Stomach (tissue), 9 donors: Measurements from ENCODE around the gene FRY. TPM values are rescaled to one million over a fixed set of nuclear protein-coding genes. Genes with fewer than 3 reads are reported as not detected.

Experiments
- DNase-seq, 2 donors: peaks; one replicate each; pipeline versions ENCODE4 v3.0.0 to v3.0.0-alpha.2; 2013 to 2019
- H3K27ac ChIP-seq, 5 donors: fragments of 200-600 bp in 4 of 5; sonication (generic) in 4 of 5; one replicate each; pipeline ENCODE4 v1.5.1; 2013 to 2019; ENCODE audit warnings: mild to moderate bottlenecking in 1 of 5, moderate library complexity in 1 of 5
- H3K27me3 ChIP-seq, 3 donors: fragments of 200-600 bp; sonication (generic); one replicate each; pipeline ENCODE4 v1.5.1; 2017 to 2019; ENCODE audit warnings: mixed run types in 1 of 3
- H3K36me3 ChIP-seq, 4 donors: fragments of 200-600 bp; sonication (generic); 1 replicate in 3 of 4; 2 replicates in 1 of 4; pipeline ENCODE4 v1.5.1; 2016 to 2019
- H3K4me1 ChIP-seq, 4 donors: fragments of 200-600 bp; sonication (generic); one replicate each; pipeline ENCODE4 v1.5.1; 2016 to 2019
- H3K4me3 ChIP-seq, 4 donors: fragments of 200-600 bp; sonication (generic) in 3 of 4; one replicate each; pipeline ENCODE4 v1.5.1; 2016 to 2019; ENCODE audit warnings: mild to moderate bottlenecking in 1 of 4
- H3K9me3 ChIP-seq, 4 donors: fragments of 200-600 bp; sonication (generic); one replicate each; pipeline ENCODE4 v1.5.1; 2016 to 2019
- EP300 ChIP-seq: sonication (generic); formaldehyde crosslinking; IDR thresholded peaks from one replicate; pipeline ENCODE4 v1.6.1; 2017; ENCODE audit warnings: antibody characterized with exemption
- POLR2A ChIP-seq, 4 donors: fragments of 450-650 bp; IDR thresholded peaks; one replicate each; pipeline ENCODE4 v1.6.1; 2016; ENCODE audit warnings: antibody characterized with exemption in 4 of 4, control low read depth in 2 of 4, mild to moderate bottlenecking in 1 of 4, moderate library complexity in 1 of 4
- POLR2AphosphoS5 ChIP-seq, 3 donors: sonication (generic); formaldehyde crosslinking; IDR thresholded peaks; one replicate each; pipeline ENCODE4 v1.6.1; 2016; ENCODE audit warnings: antibody characterized with exemption in 3 of 3
- WGBS, 5 donors: extraction: QIAGEN DNeasy Blood & Tissue Kit in 3 of 5; methylation state at CpG; one replicate each; pipeline versions ENCODE4 v1.1.5 to v1.1.7; 2013 to 2018; 5-methylcytosine and 5-hydroxymethylcytosine counted together
- intact Hi-C: fragments of 100-400 bp; cut with DNase I; formaldehyde crosslinking; loops from one replicate; pipeline ENCODE4 v1.15.1; 2023; ENCODE audit warnings: low total_unique reads
- polyA plus RNA-seq, 3 donors: library from polyadenylated mRNA; stranded (reverse); fragments of 200-250 nt; gene quantifications; one replicate each; pipeline ENCODE4 v1.2.3, GENCODE V29; 2013
- total RNA-seq, 5 donors: library from RNA; depleted of rRNA; stranded (reverse); fragments of >200 nt; gene quantifications; one replicate each; pipeline versions ENCODE4 v1.1.0 to v1.2.3, GENCODE V29; 2014 to 2016
- TF ChIP-seq, protein P1 (sequence below), 7 experiments: fragments of 450-650 bp in 4 of 7; fragments of 200-600 bp in 3 of 7; sonication (generic) in 3 of 7; IDR thresholded peaks; one replicate each; pipeline ENCODE4 v1.5.1; 2016 to 2019; ENCODE audit warnings: antibody characterized with exemption in 7 of 7, control low read depth in 2 of 7, mild to moderate bottlenecking in 1 of 7
- donor health status: healthy with polysubstance abuse.
- donor health status: Bipolar disorder and iron deficiency.
- donor health status: healthy.

Gene FRY
- total and polyA plus RNA-seq, 8 donors, result 3.5 to 97.1 (median 16.4) TPM

DNA sequence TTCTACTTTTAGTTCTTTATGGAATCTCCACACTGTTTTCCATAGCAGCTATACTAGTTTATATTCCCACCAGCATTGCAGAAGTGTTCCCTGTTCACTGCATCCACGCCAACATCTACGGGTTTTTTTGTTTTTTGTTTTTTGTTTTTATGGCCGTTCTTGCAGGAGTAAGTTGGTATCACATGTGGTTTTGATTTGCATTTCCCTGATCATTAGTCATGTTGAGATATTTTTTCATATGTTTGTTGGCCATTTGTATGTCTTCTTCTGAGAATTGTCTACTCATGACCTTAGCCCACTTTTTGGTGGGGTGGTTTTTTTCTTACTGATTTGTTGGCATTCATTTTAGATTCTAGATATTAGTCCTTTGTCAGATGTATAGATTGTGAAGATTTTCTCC, 89.7 kb downstream of the FRY start:
- H3K27ac ChIP-seq, result no peak overlapping the region
- H3K4me3 ChIP-seq, result no peak overlapping the region
- peaks cover 0 to 10% (median 0%) of the 10 kb centered on the region in 4 donors for H3K4me1 ChIP-seq
- H3K27me3 ChIP-seq, result no peaks in the 10 kb centered on the region
- no peak for TF ChIP-seq POLR2A (IDR thresholded peaks at IDR 0.05)
- TF ChIP-seq, protein P1, sequence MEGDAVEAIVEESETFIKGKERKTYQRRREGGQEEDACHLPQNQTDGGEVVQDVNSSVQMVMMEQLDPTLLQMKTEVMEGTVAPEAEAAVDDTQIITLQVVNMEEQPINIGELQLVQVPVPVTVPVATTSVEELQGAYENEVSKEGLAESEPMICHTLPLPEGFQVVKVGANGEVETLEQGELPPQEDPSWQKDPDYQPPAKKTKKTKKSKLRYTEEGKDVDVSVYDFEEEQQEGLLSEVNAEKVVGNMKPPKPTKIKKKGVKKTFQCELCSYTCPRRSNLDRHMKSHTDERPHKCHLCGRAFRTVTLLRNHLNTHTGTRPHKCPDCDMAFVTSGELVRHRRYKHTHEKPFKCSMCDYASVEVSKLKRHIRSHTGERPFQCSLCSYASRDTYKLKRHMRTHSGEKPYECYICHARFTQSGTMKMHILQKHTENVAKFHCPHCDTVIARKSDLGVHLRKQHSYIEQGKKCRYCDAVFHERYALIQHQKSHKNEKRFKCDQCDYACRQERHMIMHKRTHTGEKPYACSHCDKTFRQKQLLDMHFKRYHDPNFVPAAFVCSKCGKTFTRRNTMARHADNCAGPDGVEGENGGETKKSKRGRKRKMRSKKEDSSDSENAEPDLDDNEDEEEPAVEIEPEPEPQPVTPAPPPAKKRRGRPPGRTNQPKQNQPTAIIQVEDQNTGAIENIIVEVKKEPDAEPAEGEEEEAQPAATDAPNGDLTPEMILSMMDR (IDR thresholded peaks at IDR 0.05), result no peak
- no peak for TF ChIP-seq POLR2AphosphoS5 (IDR thresholded peaks at IDR 0.05)
- no peak for TF ChIP-seq EP300
- DNase-seq, result no peak
- peaks cover 0 to 7% (median 4%) of the 10 kb centered on the region in 4 donors for H3K36me3 ChIP-seq
- WGBS, 5 donors, result 73 to 95% (median 92%) methylated on average over 3 of the region's 3 CpGs
- intact Hi-C loops, result no loop called here
- peaks cover 0 to 11% (median 0%) of the 10 kb centered on the region in 4 donors for H3K9me3 ChIP-seq

DNA sequence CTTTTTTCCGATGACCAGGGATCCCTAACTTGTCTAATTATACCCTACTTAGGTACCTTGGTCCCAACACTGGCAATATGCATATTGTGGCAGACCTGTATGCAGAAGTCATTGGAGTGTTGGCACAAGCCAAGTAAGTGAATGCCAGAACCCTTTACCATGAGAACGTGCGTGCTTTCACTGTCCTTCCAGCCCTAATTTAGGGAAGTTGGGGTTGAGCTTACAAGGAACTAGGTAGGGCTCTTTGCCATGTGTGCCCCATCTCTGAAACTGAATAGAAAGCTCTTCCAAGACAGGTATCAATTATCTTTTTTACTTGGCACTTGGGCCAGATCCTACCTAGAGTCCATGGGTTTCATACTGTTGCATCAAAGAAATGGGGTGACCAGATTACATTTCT, 93.2 kb downstream of the FRY start:
- Histone ChIP-seq H3K27me3 (no peaks in the 10 kb centered on the region), H3K27ac (peak overlapping the region in 3 of 5 donors; percentile 9 to 36 (median 32)), H3K4me1 (no peaks in the 10 kb centered on the region), H3K9me3 (peaks cover 0 to 11% (median 0%) of the 10 kb centered on the region in 4 donors), H3K36me3 (peaks cover 0 to 7% (median 4%) of the 10 kb centered on the region in 4 donors), H3K4me3 (no peak overlapping the region)
- WGBS, 5 donors, result 81 to 96% (median 90%) methylated on average over 3 of the region's 3 CpGs
- intact Hi-C loops, result no loop called here
- no peak for DNase-seq
- TF ChIP-seq POLR2AphosphoS5 (IDR thresholded peaks at IDR 0.05), result no peak
- TF ChIP-seq EP300, result no peak
- no peak for TF ChIP-seq POLR2A (IDR thresholded peaks at IDR 0.05)
- TF ChIP-seq, protein P1 (IDR thresholded peaks at IDR 0.05), result no peak

DNA sequence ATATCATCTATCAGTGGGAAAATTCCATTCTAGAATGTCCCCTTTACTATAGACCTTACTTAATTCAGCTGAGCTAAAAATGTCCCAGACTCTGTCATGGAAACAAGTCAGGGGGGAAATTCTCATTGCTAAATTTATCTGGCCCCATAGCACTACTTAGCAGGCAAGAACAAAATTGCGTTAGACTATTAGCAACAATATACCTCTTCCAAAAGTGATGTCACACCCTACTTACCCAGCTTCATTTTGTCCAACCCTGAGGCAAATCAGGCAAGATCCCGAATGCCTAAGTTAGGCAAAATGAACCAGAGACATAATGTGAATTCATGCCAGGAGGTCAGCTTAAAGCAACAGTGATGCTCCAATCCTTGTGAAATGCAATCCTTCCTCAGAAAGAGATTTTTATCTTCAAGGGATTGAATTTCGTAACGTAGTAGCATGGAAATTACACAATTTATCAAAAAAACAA, 93.7 kb downstream of the FRY start:
- 53 to 84% (median 78%) methylated on average over 4 of the region's 4 CpGs for WGBS, 5 donors

DNA sequence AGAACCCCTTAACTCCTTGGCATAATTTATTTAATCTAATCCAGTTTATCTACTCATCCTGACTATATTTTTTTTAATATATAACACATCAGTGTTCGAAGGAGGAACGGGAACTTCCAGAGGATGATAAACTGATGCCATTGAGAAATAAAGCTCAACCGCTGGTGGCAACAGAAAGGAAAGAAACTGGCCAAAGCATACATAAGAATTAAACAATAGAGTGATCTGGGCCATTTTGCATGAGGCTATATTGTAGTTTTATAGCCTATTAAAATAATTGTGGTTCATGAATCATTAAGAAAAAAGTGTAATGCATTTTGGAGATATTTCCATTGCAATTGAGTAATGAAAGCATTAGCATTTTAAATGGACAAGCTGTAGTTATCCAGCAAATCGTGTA, 94.2 kb downstream of the FRY start:
- H3K36me3 ChIP-seq, result peaks cover 0 to 7% (median 4%) of the 10 kb centered on the region in 4 donors
- no peaks in the 10 kb centered on the region for H3K4me1 ChIP-seq
- no peak overlapping the region for H3K4me3 ChIP-seq
- TF ChIP-seq, protein P1 (IDR thresholded peaks at IDR 0.05), result no peak
- TF ChIP-seq EP300, result no peak
- no peak for TF ChIP-seq POLR2AphosphoS5 (IDR thresholded peaks at IDR 0.05)
- TF ChIP-seq POLR2A (IDR thresholded peaks at IDR 0.05), result no peak
- WGBS, 5 donors, result 78 to 90% (median 86%) methylated on average over 4 of the region's 4 CpGs
- peaks cover 0 to 11% (median 0%) of the 10 kb centered on the region in 4 donors for H3K9me3 ChIP-seq
- H3K27ac ChIP-seq, result peak overlapping the region in 2 of 5 donors; percentile 15 to 31
- intact Hi-C loops, result no loop called here
- no peak for DNase-seq
- H3K27me3 ChIP-seq, result no peaks in the 10 kb centered on the region

More for the DNA sequence above, 93.7 kb downstream of the FRY start:
- Histone ChIP-seq H3K9me3 (peaks cover 0 to 11% (median 0%) of the 10 kb centered on the region in 4 donors), H3K27ac (peak overlapping the region in 3 of 5 donors; percentile 31 to 36 (median 32)), H3K27me3 (no peaks in the 10 kb centered on the region), H3K4me3 (no peak overlapping the region), H3K4me1 (no peaks in the 10 kb centered on the region), H3K36me3 (peaks cover 0 to 7% (median 4%) of the 10 kb centered on the region in 4 donors)
- intact Hi-C loops, result no loop called here
- TF ChIP-seq EP300, result no peak
- TF ChIP-seq, protein P1 (IDR thresholded peaks at IDR 0.05), result no peak
- peak in 1 of 3 donors; percentile 36 for TF ChIP-seq POLR2AphosphoS5 (IDR thresholded peaks at IDR 0.05)
- peak in 1 of 2 donors; percentile 25 for DNase-seq
